ENCODE results near the gene RNASE13. TPM values are rescaled to one million over a fixed set of nuclear protein-coding genes. Genes with fewer than 3 reads are reported as not detected.

Gene RNASE13
- total and polyA plus RNA-seq, 2 of the 4 experiments (the other 2 are of a cell fraction): not detected

GRCh38 chr14:21048638-21049037 lies 14.0 kb upstream of the RNASE13 start:
- DNase-seq (no peak), ATAC-seq (ENCODE audit: low read depth) (no peak)
- Histone ChIP-seq H4K5ac (ENCODE audit: low read depth, low read length) (no peak overlapping the region), H2BK15ac (ENCODE audit: low read depth, low read length) (no peak overlapping the region), H3K56ac (ENCODE audit: extremely low read depth, insufficient read depth, low read length) (no peak overlapping the region), H3K14ac (replicated peaks; ENCODE audit: low read depth, low read length) (no peak overlapping the region), H2BK5ac (ENCODE audit: low read depth, low read length, poor library complexity, severe bottlenecking) (no peak overlapping the region), H4K91ac (ENCODE audit: insufficient read depth, low read depth, low read length) (no peak overlapping the region), H3K4ac (ENCODE audit: low read depth, low read length) (no peak overlapping the region), H3K18ac (ENCODE audit: low read depth, low read length) (no peak overlapping the region), H3K4me1 (ENCODE audit: control insufficient read depth, insufficient read depth, low read length) (peaks cover 4% of the 10 kb centered on the region; the same call in 1 of the 2 replicates), H3K23ac (ENCODE audit: low read depth, low read length) (no peak overlapping the region), H3K9ac (ENCODE audit: low read depth, low read length) (no peak overlapping the region), H3K36me3 (ENCODE audit: control insufficient read depth, insufficient read depth, low read length) (no peaks in the 10 kb centered on the region), H4K8ac (ENCODE audit: low read depth in 2 of 2, low read length in 2 of 2) (no peak overlapping the region), H3K79me1 (ENCODE audit: low read depth in 1 of 2, low read length in 2 of 2) (no peaks in the 10 kb centered on the region), H4K20me1 (ENCODE audit: insufficient read depth, low read length) (no peaks in the 10 kb centered on the region), H2AFZ (replicated peaks; ENCODE audit: low read length, poor library complexity) (no peak overlapping the region), H3K9me3 (ENCODE audit: control insufficient read depth, insufficient read depth, low read length) (no peaks in the 10 kb centered on the region), H2BK120ac (ENCODE audit: low read depth, low read length) (no peak overlapping the region), H2AK5ac (ENCODE audit: low read depth, low read length) (no peak overlapping the region), H2AK9ac (replicated peaks; ENCODE audit: low read depth, low read length, poor library complexity) (no peak overlapping the region), H3K4me3 (ENCODE audit: insufficient read depth, low read depth, low read length) (no peak overlapping the region), H3K27ac (ENCODE audit: insufficient read depth, low read length) (no peak overlapping the region), H2BK20ac (ENCODE audit: low read depth, low read length) (no peak overlapping the region), H3K27me3 (ENCODE audit: control insufficient read depth, insufficient read depth, low read length) (peaks cover 15% of the 10 kb centered on the region), H3K4me2 (ENCODE audit: low read depth, low read length) (no peak overlapping the region), H3K9me1 (ENCODE audit: insufficient read depth, low read length) (no peaks in the 10 kb centered on the region)
- ChIA-PET POLR2A (ENCODE audit: unreplicated experiment) (no interaction called here), CTCF (interaction anchor here (1.7 to 2.6 kb wide), 2 partner anchors 34 to 78 kb away, joined by 6 to 14 read pairs; no protein-coding TSS in a partner anchor)
- BruUV-seq (replicated peaks): no TSS peak
- TF ChIP-seq MXI1 (IDR thresholded peaks at IDR 0.05; ENCODE audit: borderline replicate concordance, low read depth, low read length) (no peak), CHD1 (IDR thresholded peaks at IDR 0.05; ENCODE audit: low read depth, low read length) (no peak)
- in situ Hi-C loops (cut with MboI; ENCODE audit: low sequenced_read_pairs): no loop called here
- dilution Hi-C loops (cut with HindIII; ENCODE audit: low sequenced_read_pairs, unreplicated experiment): no loop called here
- intact Hi-C loops (cut with micrococcal nuclease): no loop called here
- WGBS, 2 experiments (ENCODE audit: extremely low coverage in 2 of 2, insufficient read length in 1 of 2): no CpG with 5 or more reads among the region's 2 CpGs

All from IMR-90 (cell line).